GM12872 (cell line): ENCODE data around the gene PXN.

Experiments used
- TF ChIP-seq, protein P1 (sequence below): IDR thresholded peaks from 3 replicates; pipeline ENCODE4 v1.5.1; 2011; ENCODE audit warnings: low read depth, mild to moderate bottlenecking, low read length, moderate library complexity; ENCODE audit not compliant: insufficient read depth

The PXN gene

DNA sequence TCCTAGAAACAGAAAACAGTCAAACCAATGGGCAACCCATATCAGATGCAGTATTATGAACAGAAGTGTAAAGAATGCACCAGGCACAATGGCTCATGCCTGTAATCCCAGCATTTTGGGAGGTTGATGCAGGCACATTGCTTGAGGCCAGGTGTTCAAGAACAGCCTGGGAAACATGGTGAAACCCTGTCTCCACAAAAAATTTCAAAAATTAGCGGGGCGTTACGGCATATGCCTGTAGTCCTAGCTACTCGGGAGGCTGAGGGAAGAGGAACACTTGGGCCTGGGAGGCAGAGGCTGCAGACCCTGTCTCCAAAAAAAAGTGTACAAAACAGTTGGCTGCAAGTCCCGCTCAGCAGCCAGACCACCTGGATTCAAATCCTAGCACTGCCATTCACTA, 4.9 kb downstream of the PXN start:
- TF ChIP-seq, protein P1, sequence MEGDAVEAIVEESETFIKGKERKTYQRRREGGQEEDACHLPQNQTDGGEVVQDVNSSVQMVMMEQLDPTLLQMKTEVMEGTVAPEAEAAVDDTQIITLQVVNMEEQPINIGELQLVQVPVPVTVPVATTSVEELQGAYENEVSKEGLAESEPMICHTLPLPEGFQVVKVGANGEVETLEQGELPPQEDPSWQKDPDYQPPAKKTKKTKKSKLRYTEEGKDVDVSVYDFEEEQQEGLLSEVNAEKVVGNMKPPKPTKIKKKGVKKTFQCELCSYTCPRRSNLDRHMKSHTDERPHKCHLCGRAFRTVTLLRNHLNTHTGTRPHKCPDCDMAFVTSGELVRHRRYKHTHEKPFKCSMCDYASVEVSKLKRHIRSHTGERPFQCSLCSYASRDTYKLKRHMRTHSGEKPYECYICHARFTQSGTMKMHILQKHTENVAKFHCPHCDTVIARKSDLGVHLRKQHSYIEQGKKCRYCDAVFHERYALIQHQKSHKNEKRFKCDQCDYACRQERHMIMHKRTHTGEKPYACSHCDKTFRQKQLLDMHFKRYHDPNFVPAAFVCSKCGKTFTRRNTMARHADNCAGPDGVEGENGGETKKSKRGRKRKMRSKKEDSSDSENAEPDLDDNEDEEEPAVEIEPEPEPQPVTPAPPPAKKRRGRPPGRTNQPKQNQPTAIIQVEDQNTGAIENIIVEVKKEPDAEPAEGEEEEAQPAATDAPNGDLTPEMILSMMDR, result no peak

DNA sequence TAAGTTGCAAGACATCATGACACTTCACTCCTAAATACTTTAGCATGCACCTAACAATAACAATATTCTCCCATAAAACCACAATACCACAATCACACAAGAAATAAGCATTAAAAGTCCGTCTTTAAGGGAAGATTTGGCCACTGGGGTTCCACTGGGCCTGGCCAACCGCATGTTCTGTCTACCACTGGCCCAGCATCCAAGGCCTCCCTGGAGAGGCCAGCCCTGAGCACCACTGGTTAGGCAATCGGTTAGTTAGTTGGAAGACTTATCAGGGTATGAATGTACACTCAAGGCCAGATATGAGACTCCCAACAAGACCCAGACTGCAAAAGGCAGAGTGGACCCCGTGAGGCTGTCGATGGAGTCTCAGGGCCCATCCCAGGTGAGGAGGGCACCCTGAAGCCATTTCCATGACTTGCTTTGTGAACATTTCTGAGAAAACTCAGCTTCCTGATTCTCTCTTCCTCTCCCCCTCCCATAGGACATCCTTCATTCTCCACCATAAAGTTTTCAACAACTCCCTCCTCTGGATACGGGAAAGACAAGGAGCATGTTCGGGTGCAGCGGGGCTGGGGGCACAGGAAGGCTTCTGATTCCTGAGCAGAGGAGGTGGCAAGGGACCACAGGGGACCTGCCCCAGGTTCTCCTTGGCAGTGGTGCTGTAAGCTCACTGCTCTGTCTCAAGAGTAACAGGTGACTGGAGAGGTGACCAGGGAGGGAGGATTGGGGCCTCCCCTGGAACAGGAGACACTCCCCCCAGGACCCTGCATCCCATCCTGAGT, 5.9 kb downstream of the PXN start:
- TF ChIP-seq, protein P1, result no peak

DNA sequence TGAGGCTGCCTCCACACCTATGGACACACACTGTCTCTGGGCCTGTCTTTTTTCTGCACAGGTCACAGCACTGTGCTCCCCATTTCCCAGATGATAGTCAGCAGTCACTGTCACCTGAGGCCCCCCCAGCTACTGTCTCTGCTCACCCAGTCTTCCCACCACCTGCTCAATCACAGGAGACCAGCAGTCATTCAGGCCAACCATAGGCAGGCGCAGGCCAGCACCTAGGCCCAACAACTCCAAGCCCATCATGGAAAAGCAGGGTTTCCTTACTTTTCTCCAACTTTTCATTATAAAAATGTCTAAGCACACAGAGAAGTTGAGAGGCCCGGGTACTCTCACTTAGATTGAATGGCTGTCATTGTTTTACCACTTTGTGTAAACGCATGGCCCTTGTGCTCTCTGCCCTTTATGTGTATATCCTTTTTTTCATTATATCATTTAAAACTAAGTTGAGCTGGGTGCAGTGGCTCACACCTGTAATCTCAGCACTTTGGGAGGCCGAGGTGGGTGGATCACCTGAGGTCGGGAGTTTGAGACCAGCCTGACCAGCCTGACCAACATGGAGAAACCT, 7.1 kb downstream of the PXN start:
- TF ChIP-seq, protein P1, result no peak

DNA sequence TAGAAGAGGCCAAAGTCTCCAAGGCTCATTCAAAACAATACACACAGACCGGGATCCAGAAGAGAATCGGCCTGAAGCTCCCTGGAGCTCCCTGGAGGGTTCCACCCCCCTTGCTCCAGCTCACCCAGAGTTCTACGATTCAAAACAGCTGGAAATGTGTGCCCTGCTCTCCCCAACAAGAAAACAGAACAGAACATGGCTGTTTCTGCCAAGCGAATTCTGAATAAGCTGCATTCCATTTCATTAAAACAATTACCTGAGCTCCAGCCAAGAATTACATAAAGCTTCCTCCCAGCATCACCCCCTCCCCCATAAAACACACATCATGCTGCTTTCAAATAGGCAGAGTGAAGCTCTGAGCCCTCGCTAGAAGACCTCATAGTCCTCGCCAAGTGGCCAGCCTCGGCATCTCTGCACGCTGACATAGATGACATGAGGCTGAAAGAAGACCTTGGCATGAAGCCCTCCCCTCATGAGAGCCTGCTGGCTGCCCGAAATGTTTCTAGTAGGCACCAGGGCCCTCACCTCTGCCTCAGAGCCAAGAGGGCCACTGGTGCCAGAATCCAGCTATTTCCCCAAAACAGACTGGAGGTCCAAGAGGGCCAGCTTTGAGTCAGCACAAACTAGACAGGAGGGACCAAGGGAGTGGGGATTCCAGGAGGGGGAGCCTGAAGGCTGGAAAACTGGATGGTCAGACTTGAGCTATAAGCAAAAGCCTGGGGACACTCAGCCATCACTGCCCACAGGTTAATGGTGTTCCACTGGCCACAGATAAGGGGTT, 8.3 kb downstream of the PXN start:
- TF ChIP-seq, protein P1, result no peak

DNA sequence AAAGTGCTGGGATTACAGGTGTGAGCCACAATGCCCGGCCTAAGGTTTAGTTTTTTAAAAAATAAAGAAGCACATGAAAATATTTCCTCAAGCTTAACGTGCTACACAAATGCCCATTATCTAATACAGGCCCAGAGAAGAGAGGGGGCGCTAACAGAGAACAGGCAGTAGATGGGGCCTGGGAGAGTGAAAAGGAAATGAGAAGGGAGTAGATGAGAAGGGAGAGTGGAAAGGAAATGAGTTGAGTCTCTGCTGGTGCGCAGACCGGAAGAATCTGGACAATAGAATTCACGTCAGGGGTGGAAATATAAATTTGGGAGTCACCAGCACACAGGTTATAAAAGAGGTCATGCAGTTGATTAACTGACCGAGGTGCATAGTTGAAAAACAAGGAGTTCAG, 10.7 kb downstream of the PXN start:
- TF ChIP-seq, protein P1, result no peak

DNA sequence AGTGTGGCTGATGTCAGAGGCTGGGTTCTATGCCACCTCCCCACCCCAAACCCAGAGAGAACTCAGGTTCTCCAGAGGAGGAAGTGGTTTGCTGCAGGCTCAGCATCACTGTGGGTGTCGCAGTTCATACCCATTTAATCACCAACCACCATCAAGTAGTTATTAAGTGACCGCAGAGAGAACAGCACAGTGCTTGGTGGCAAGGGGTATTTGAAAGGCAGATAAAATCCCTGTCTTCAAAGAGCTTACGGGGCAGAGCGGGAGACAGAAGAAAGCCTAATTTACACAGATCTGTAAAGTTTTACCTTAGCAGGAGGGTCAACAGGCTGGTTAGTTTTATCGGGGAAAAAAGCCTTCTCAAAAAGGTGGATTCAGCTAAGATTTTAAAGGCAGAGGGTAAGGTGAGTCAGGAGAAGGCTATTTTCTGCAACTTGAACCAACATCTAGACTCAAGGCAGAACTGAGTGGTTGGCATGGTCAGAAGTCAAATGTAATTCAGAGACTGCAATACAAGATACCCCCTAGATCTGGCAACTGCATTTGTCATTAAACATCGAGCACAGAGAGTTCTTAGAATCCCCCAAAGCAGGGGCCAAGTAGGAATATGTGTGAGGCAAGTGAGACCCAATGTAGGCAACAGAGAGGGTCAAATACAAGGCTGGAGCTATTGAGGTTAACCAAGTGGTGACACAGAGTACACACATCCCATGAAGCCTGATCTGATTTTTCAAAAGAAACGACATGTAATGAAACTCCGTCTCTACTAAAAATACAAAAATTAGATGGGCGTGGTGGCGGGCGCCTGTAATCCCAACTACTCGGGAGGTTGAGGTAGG, 13.2 kb downstream of the PXN start:
- TF ChIP-seq, protein P1, result no peak
